Measurements from ENCODE around the gene INPP5F. TPM values are rescaled to one million over a fixed set of nuclear protein-coding genes. Genes with fewer than 3 reads are reported as not detected.

Gene INPP5F
- total and polyA plus RNA-seq, 2 of the 13 experiments (the other 11 are each of a cell fraction or from before 2014, with no cell fraction given): 12.5 to 15.7 TPM

DNA sequence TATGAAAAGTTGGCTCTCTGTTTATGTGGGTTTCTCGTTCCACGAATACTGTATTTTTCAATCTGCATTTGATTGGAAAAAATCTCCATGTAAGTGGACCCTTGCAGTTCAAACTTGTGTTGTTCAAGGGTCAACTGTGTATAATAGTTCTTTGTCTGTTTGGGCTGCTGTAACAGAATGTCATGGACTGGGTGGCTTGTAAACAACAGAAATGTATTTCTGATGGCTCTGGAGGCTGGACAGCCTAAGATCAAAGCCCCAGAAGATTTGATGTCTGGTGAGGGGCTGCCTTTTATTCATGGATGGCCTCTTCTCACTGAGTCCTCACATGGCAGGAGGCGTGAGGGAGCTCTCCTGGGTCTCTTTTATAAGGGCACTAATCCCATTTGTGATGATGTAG lies 36.2 kb downstream of the INPP5F start (continued):
- TF ChIP-seq ZFYVE20 (CRISPR knock-in tag; IDR thresholded peaks at IDR 0.05; ENCODE audit: borderline replicate concordance, low read depth) (no peak), RXRB (CRISPR knock-in tag; IDR thresholded peaks at IDR 0.05; ENCODE audit: borderline replicate concordance) (peak; percentile 29; the same call in 1 of the 2 replicates), ZNF333 (CRISPR knock-in tag; IDR thresholded peaks at IDR 0.05; ENCODE audit: borderline replicate concordance) (no peak), REL (CRISPR knock-in tag; conservative IDR thresholded peaks at IDR 0.05) (no peak), ZNF549 (CRISPR knock-in tag; IDR thresholded peaks at IDR 0.05) (no peak), ZNF790 (CRISPR knock-in tag; IDR thresholded peaks at IDR 0.05; ENCODE audit: borderline replicate concordance) (no peak), YEATS4 (CRISPR knock-in tag; IDR thresholded peaks at IDR 0.05; ENCODE audit: borderline replicate concordance) (no peak), ZNF747 (CRISPR knock-in tag; IDR thresholded peaks at IDR 0.05; ENCODE audit: borderline replicate concordance) (no peak), TBL1XR1 (IDR thresholded peaks at IDR 0.05; ENCODE audit: borderline replicate concordance, low read length, partially characterized antibody) (peak; percentile 23), THYN1 (CRISPR knock-in tag; IDR thresholded peaks at IDR 0.05; ENCODE audit: borderline replicate concordance, low read depth) (no peak), NBN (conservative IDR thresholded peaks at IDR 0.05) (no peak), HDAC2 (CRISPR knock-in tag; IDR thresholded peaks at IDR 0.05) (no peak), ZMYM4 (CRISPR knock-in tag; IDR thresholded peaks at IDR 0.05) (no peak), ZBTB38 (CRISPR knock-in tag; IDR thresholded peaks at IDR 0.05) (no peak), SNRNP70 (IDR thresholded peaks at IDR 0.05; ENCODE audit: low read depth, low read length) (no peak), KAT2B (IDR thresholded peaks at IDR 0.05; ENCODE audit: borderline replicate concordance, low read depth, low read length) (no peak), ZNF670 (CRISPR knock-in tag; IDR thresholded peaks at IDR 0.05; ENCODE audit: borderline replicate concordance) (no peak), ZNF160 (CRISPR knock-in tag; IDR thresholded peaks at IDR 0.05) (no peak), NFIB (CRISPR knock-in tag; IDR thresholded peaks at IDR 0.05; ENCODE audit: borderline replicate concordance) (no peak), MIXL1 (CRISPR knock-in tag; IDR thresholded peaks at IDR 0.05) (no peak), RFX3 (CRISPR knock-in tag; IDR thresholded peaks at IDR 0.05) (no peak), JUN (CRISPR knock-in tag; IDR thresholded peaks at IDR 0.05) (no peak), ZNF703 (CRISPR knock-in tag; IDR thresholded peaks at IDR 0.05; ENCODE audit: borderline replicate concordance) (no peak), HDAC6 (IDR thresholded peaks at IDR 0.05; ENCODE audit: low read depth, low read length) (no peak), MAFG (CRISPR knock-in tag; IDR thresholded peaks at IDR 0.05) (no peak)
- TF ChIP-seq, protein P1, sequence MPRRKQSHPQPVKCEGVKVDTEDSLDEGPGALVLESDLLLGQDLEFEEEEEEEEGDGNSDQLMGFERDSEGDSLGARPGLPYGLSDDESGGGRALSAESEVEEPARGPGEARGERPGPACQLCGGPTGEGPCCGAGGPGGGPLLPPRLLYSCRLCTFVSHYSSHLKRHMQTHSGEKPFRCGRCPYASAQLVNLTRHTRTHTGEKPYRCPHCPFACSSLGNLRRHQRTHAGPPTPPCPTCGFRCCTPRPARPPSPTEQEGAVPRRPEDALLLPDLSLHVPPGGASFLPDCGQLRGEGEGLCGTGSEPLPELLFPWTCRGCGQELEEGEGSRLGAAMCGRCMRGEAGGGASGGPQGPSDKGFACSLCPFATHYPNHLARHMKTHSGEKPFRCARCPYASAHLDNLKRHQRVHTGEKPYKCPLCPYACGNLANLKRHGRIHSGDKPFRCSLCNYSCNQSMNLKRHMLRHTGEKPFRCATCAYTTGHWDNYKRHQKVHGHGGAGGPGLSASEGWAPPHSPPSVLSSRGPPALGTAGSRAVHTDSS (CRISPR knock-in tag; conservative IDR thresholded peaks at IDR 0.05): no peak
- TF ChIP-seq, protein P2, sequence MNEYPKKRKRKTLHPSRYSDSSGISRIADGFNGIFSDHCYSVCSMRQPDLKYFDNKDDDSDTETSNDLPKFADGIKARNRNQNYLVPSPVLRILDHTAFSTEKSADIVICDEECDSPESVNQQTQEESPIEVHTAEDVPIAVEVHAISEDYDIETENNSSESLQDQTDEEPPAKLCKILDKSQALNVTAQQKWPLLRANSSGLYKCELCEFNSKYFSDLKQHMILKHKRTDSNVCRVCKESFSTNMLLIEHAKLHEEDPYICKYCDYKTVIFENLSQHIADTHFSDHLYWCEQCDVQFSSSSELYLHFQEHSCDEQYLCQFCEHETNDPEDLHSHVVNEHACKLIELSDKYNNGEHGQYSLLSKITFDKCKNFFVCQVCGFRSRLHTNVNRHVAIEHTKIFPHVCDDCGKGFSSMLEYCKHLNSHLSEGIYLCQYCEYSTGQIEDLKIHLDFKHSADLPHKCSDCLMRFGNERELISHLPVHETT (CRISPR knock-in tag; conservative IDR thresholded peaks at IDR 0.05): no peak
- TF ChIP-seq, protein P3, sequence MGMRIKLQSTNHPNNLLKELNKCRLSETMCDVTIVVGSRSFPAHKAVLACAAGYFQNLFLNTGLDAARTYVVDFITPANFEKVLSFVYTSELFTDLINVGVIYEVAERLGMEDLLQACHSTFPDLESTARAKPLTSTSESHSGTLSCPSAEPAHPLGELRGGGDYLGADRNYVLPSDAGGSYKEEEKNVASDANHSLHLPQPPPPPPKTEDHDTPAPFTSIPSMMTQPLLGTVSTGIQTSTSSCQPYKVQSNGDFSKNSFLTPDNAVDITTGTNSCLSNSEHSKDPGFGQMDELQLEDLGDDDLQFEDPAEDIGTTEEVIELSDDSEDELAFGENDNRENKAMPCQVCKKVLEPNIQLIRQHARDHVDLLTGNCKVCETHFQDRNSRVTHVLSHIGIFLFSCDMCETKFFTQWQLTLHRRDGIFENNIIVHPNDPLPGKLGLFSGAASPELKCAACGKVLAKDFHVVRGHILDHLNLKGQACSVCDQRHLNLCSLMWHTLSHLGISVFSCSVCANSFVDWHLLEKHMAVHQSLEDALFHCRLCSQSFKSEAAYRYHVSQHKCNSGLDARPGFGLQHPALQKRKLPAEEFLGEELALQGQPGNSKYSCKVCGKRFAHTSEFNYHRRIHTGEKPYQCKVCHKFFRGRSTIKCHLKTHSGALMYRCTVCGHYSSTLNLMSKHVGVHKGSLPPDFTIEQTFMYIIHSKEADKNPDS (CRISPR knock-in tag; IDR thresholded peaks at IDR 0.05): no peak
